WTC11 (cell line): ENCODE results near the gene FOXP1. TPM values are rescaled to one million over a fixed set of nuclear protein-coding genes. Genes with fewer than 3 reads are reported as not detected.

Experiments used
- ATAC-seq: fragments of 200-7000 bp; cut with Tn5 transposase; 2 replicates; pipeline ENCODE4 v1.10.0; 2021; ENCODE audit warnings: mild to moderate bottlenecking, moderate library complexity
- CTCF ChIA-PET: fragments of 300-600 bp; sonication (Branson Sonifier 250); formaldehyde crosslinking; loops from one replicate; lab custom pipeline; 2021; ENCODE audit warnings: antibody characterized with exemption; lab: Charles Lee
- POLR2A ChIA-PET: fragments of 350-600 bp; sonication (Branson Sonifier 250); formaldehyde crosslinking; loops from one replicate; lab custom pipeline; 2021; ENCODE audit warnings: antibody characterized with exemption; lab: Charles Lee
- DNase-seq: peaks from one replicate; pipeline ENCODE4 v3.0.0; 2021; ENCODE audit warnings: low spot score
- H3K27ac Mint-ChIP-seq: 2 replicates; pipeline ENCODE4 v1.8.0; 2021; ENCODE audit warnings: mixed read lengths
- H3K27me3 Mint-ChIP-seq: 2 replicates; pipeline ENCODE4 v1.8.0; 2021; ENCODE audit warnings: low read depth, mild to moderate bottlenecking, moderate library complexity, mixed read lengths
- H3K36me3 Mint-ChIP-seq: 2 replicates; pipeline ENCODE4 v1.8.0; 2021; ENCODE audit warnings: mixed read lengths
- H3K4me1 Mint-ChIP-seq: 2 replicates; pipeline ENCODE4 v1.8.0; 2022; ENCODE audit warnings: mixed read lengths
- H3K4me3 Mint-ChIP-seq: 2 replicates; pipeline ENCODE4 v1.8.0; 2021; ENCODE audit warnings: mild to moderate bottlenecking, moderate library complexity, mixed read lengths
- H3K9me3 Mint-ChIP-seq: 2 replicates; pipeline ENCODE4 v1.8.0; 2021; ENCODE audit warnings: mixed read lengths
- ATF3 ChIP-seq: sonication (generic); formaldehyde crosslinking; conservative IDR thresholded peaks from 2 replicates; pipeline ENCODE4 v1.8.1; 2022; ENCODE audit warnings: mild to moderate bottlenecking, missing genetic modification reagents
- CREB1 ChIP-seq: sonication (generic); formaldehyde crosslinking; IDR thresholded peaks from 2 replicates; pipeline ENCODE4 v1.8.0; 2023; ENCODE audit warnings: mild to moderate bottlenecking, missing genetic modification reagents
- E2F4 ChIP-seq: sonication (generic); formaldehyde crosslinking; IDR thresholded peaks from 2 replicates; pipeline ENCODE4 v1.8.1; 2022; ENCODE audit warnings: low read depth, mild to moderate bottlenecking, moderate library complexity, missing genetic modification reagents, borderline replicate concordance
- EMX1 ChIP-seq: fragments of 250-450 bp; sonication (Bioruptor Pico); IDR thresholded peaks from 2 replicates; pipeline ENCODE4 v1.8.0; 2021; ENCODE audit warnings: mild to moderate bottlenecking
- FOXK1 ChIP-seq: sonication (generic); formaldehyde crosslinking; IDR thresholded peaks from 2 replicates; pipeline ENCODE4 v1.8.0; 2022; ENCODE audit warnings: mild to moderate bottlenecking, moderate library complexity, missing genetic modification reagents
- FOXP1 ChIP-seq: sonication (generic); formaldehyde crosslinking; IDR thresholded peaks from 2 replicates; pipeline ENCODE4 v1.8.0; 2022; ENCODE audit warnings: missing genetic modification reagents, mild to moderate bottlenecking, moderate library complexity, borderline replicate concordance
- HMGA2 ChIP-seq: fragments of 250-450 bp; sonication (Bioruptor Pico); IDR thresholded peaks from 2 replicates; pipeline ENCODE4 v1.4.0; 2021; ENCODE audit warnings: mild to moderate bottlenecking, moderate library complexity
- JUN ChIP-seq: sonication (generic); formaldehyde crosslinking; IDR thresholded peaks from 2 replicates; pipeline ENCODE4 v1.8.0; 2023; ENCODE audit warnings: mild to moderate bottlenecking, missing genetic modification reagents
- KAT7 ChIP-seq: sonication (generic); formaldehyde crosslinking; IDR thresholded peaks from 2 replicates; pipeline ENCODE4 v1.8.1; 2023; ENCODE audit warnings: missing genetic modification reagents, mild to moderate bottlenecking, borderline replicate concordance
- OVOL2 ChIP-seq: fragments of 250-450 bp; sonication (Bioruptor Pico); IDR thresholded peaks from 2 replicates; pipeline ENCODE4 v1.9.0; 2021; ENCODE audit warnings: mild to moderate bottlenecking, borderline replicate concordance
- PRRX2 ChIP-seq: fragments of 250-450 bp; sonication (Bioruptor Pico); IDR thresholded peaks from 2 replicates; pipeline ENCODE4 v1.8.0; 2021; ENCODE audit warnings: mild to moderate bottlenecking
- RORB ChIP-seq: fragments of 250-450 bp; sonication (Bioruptor Pico); IDR thresholded peaks from 2 replicates; pipeline ENCODE4 v1.9.0; 2021; ENCODE audit warnings: mild to moderate bottlenecking
- SMAD3 ChIP-seq: sonication (generic); formaldehyde crosslinking; IDR thresholded peaks from 2 replicates; pipeline ENCODE4 v1.8.0; 2022; ENCODE audit warnings: missing genetic modification reagents, mild to moderate bottlenecking, borderline replicate concordance
- ZBTB21 ChIP-seq: sonication (generic); formaldehyde crosslinking; IDR thresholded peaks from 2 replicates; pipeline ENCODE4 v1.8.1; 2023; ENCODE audit warnings: mild to moderate bottlenecking, missing genetic modification reagents, borderline replicate concordance
- ZNF396 ChIP-seq: fragments of 250-450 bp; sonication (Bioruptor Pico); IDR thresholded peaks from 2 replicates; pipeline ENCODE4 v1.8.0; 2021; ENCODE audit warnings: mild to moderate bottlenecking, moderate library complexity, borderline replicate concordance
- total RNA-seq: library from RNA; stranded (reverse); gene quantifications from 3 replicates; pipeline ENCODE4 v1.2.3, GENCODE V29; 2021
- TF ChIP-seq, protein P1 (sequence below): fragments of 250-450 bp; sonication (Bioruptor Pico); IDR thresholded peaks from 2 replicates; pipeline ENCODE4 v1.9.0; 2021; ENCODE audit warnings: mild to moderate bottlenecking, borderline replicate concordance
- TF ChIP-seq, protein P2 (sequence below): sonication (generic); formaldehyde crosslinking; IDR thresholded peaks from 2 replicates; pipeline ENCODE4 v1.8.0; 2022; ENCODE audit warnings: mild to moderate bottlenecking, missing genetic modification reagents
- TF ChIP-seq, protein P3 (sequence below): sonication (generic); formaldehyde crosslinking; IDR thresholded peaks from 2 replicates; pipeline ENCODE4 v1.8.1; 2023; ENCODE audit warnings: mild to moderate bottlenecking, moderate library complexity, missing genetic modification reagents
- TF ChIP-seq, protein P4 (sequence below): sonication (generic); formaldehyde crosslinking; IDR thresholded peaks from 2 replicates; pipeline ENCODE4 v1.8.0; 2023; ENCODE audit warnings: missing genetic modification reagents, mild to moderate bottlenecking, borderline replicate concordance

FOXP1 gene
- total RNA-seq, 1 experiment from 2014 or later = 25.8 TPM

DNA sequence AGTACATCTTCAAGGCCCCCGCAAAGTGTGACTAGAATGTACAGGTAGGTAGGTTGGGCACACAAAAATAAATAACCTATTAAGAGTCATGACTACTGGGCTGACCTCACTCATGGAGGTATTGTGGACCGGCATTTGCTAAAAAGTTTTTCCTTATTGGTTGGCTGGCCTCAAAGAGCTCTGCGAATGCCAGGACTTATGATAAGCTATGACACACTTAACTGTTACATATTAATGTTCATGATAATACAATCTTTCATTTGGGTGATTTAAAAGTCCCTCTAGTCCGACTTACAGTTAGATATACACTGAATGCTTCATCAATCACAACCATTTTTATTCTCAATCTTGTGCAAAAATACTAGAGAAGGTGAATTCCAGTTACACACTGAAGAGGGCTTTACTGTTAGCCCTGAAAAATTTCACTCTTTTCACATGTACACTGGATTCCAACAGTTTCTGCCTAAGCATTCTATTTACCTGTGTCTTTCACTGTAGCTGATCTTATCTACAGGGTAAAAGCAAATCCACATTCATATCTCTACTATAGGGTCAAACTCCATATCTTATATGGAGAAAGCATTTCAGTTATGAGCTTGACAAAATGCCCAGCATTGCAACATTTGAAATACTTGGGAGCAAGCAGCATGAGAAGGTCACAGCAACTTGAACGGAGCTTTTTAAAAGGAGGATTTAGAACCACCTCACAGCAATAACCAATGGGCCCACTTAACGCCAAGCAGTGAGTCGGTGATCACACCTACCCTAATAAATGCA is 329.1 kb downstream of the FOXP1 start:
- Mint-ChIP-seq H3K4me1 (peaks cover 21% of the 10 kb centered on the region), H3K36me3 (no peaks in the 10 kb centered on the region), H3K4me3 (no peak overlapping the region), H3K27ac (no peak overlapping the region), H3K27me3 (no peaks in the 10 kb centered on the region), H3K9me3 (no peaks in the 10 kb centered on the region)
- ATAC-seq = no peak
- CTCF ChIA-PET = no interaction called here
- POLR2A ChIA-PET = no interaction called here
- no peak for DNase-seq
- TF ChIP-seq SMAD3 (CRISPR knock-in tag) (no peak), EMX1 (no peak), RORB (CRISPR knock-in tag) (no peak)
- TF ChIP-seq, protein P1, sequence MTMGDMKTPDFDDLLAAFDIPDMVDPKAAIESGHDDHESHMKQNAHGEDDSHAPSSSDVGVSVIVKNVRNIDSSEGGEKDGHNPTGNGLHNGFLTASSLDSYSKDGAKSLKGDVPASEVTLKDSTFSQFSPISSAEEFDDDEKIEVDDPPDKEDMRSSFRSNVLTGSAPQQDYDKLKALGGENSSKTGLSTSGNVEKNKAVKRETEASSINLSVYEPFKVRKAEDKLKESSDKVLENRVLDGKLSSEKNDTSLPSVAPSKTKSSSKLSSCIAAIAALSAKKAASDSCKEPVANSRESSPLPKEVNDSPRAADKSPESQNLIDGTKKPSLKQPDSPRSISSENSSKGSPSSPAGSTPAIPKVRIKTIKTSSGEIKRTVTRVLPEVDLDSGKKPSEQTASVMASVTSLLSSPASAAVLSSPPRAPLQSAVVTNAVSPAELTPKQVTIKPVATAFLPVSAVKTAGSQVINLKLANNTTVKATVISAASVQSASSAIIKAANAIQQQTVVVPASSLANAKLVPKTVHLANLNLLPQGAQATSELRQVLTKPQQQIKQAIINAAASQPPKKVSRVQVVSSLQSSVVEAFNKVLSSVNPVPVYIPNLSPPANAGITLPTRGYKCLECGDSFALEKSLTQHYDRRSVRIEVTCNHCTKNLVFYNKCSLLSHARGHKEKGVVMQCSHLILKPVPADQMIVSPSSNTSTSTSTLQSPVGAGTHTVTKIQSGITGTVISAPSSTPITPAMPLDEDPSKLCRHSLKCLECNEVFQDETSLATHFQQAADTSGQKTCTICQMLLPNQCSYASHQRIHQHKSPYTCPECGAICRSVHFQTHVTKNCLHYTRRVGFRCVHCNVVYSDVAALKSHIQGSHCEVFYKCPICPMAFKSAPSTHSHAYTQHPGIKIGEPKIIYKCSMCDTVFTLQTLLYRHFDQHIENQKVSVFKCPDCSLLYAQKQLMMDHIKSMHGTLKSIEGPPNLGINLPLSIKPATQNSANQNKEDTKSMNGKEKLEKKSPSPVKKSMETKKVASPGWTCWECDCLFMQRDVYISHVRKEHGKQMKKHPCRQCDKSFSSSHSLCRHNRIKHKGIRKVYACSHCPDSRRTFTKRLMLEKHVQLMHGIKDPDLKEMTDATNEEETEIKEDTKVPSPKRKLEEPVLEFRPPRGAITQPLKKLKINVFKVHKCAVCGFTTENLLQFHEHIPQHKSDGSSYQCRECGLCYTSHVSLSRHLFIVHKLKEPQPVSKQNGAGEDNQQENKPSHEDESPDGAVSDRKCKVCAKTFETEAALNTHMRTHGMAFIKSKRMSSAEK = no peak
- TF ChIP-seq, protein P2, sequence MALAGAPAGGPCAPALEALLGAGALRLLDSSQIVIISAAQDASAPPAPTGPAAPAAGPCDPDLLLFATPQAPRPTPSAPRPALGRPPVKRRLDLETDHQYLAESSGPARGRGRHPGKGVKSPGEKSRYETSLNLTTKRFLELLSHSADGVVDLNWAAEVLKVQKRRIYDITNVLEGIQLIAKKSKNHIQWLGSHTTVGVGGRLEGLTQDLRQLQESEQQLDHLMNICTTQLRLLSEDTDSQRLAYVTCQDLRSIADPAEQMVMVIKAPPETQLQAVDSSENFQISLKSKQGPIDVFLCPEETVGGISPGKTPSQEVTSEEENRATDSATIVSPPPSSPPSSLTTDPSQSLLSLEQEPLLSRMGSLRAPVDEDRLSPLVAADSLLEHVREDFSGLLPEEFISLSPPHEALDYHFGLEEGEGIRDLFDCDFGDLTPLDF = no peak

DNA sequence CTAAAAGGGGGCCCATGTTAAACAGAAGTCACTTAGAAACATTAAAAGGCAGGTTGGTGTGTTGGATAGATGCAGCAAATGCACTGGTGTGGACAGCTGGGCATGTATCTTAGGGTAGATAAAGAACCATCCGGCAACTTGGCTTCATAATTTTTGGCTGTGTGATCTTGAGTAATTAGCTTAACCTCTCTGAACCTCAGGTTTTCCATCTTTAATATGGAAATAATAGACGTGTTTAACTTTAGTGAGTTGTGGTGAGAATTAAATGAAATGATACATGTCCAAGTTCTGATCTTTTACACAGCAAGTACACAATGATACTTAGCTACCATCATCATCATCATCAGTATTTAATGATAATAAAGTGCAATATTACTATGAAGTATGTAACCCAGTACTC is 330.4 kb downstream of the FOXP1 start:
- ChIA-PET POLR2A (interaction anchor here (0.6 kb wide), 1 partner anchor 258 kb away, joined by 4 read pairs; no protein-coding TSS in a partner anchor), CTCF (no interaction called here)
- no peaks in the 10 kb centered on the region for H3K27me3 Mint-ChIP-seq
- no peaks in the 10 kb centered on the region for H3K36me3 Mint-ChIP-seq
- H3K9me3 Mint-ChIP-seq = no peaks in the 10 kb centered on the region
- no peak overlapping the region for H3K27ac Mint-ChIP-seq
- DNase-seq = no peak
- no peak overlapping the region for H3K4me3 Mint-ChIP-seq
- ATAC-seq = no peak
- H3K4me1 Mint-ChIP-seq = peaks cover 12% of the 10 kb centered on the region
- no peak for TF ChIP-seq KAT7 (CRISPR knock-in tag)
- TF ChIP-seq CREB1 (CRISPR knock-in tag) = no peak
- TF ChIP-seq, protein P3, sequence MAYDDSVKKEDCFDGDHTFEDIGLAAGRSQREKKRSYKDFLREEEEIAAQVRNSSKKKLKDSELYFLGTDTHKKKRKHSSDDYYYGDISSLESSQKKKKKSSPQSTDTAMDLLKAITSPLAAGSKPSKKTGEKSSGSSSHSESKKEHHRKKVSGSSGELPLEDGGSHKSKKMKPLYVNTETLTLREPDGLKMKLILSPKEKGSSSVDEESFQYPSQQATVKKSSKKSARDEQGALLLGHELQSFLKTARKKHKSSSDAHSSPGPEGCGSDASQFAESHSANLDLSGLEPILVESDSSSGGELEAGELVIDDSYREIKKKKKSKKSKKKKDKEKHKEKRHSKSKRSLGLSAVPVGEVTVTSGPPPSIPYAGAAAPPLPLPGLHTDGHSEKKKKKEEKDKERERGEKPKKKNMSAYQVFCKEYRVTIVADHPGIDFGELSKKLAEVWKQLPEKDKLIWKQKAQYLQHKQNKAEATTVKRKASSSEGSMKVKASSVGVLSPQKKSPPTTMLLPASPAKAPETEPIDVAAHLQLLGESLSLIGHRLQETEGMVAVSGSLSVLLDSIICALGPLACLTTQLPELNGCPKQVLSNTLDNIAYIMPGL (CRISPR knock-in tag) = no peak
- TF ChIP-seq ZBTB21 (CRISPR knock-in tag) = no peak
- no peak for TF ChIP-seq ATF3 (CRISPR knock-in tag)
- TF ChIP-seq FOXP1 = no peak
- TF ChIP-seq PRRX2 = no peak
- no peak for TF ChIP-seq HMGA2
- TF ChIP-seq OVOL2 (CRISPR knock-in tag) = no peak
- no peak for TF ChIP-seq ZNF396 (CRISPR knock-in tag)
- TF ChIP-seq, protein P4, sequence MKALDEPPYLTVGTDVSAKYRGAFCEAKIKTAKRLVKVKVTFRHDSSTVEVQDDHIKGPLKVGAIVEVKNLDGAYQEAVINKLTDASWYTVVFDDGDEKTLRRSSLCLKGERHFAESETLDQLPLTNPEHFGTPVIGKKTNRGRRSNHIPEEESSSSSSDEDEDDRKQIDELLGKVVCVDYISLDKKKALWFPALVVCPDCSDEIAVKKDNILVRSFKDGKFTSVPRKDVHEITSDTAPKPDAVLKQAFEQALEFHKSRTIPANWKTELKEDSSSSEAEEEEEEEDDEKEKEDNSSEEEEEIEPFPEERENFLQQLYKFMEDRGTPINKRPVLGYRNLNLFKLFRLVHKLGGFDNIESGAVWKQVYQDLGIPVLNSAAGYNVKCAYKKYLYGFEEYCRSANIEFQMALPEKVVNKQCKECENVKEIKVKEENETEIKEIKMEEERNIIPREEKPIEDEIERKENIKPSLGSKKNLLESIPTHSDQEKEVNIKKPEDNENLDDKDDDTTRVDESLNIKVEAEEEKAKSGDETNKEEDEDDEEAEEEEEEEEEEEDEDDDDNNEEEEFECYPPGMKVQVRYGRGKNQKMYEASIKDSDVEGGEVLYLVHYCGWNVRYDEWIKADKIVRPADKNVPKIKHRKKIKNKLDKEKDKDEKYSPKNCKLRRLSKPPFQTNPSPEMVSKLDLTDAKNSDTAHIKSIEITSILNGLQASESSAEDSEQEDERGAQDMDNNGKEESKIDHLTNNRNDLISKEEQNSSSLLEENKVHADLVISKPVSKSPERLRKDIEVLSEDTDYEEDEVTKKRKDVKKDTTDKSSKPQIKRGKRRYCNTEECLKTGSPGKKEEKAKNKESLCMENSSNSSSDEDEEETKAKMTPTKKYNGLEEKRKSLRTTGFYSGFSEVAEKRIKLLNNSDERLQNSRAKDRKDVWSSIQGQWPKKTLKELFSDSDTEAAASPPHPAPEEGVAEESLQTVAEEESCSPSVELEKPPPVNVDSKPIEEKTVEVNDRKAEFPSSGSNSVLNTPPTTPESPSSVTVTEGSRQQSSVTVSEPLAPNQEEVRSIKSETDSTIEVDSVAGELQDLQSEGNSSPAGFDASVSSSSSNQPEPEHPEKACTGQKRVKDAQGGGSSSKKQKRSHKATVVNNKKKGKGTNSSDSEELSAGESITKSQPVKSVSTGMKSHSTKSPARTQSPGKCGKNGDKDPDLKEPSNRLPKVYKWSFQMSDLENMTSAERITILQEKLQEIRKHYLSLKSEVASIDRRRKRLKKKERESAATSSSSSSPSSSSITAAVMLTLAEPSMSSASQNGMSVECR (CRISPR knock-in tag) = no peak
- no peak for TF ChIP-seq FOXK1 (CRISPR knock-in tag)
- no peak for TF ChIP-seq E2F4 (CRISPR knock-in tag)
- TF ChIP-seq JUN (CRISPR knock-in tag) = no peak
- TF ChIP-seq, protein P2 = no peak
- TF ChIP-seq SMAD3 (CRISPR knock-in tag) = no peak
